MM.1S (cell line): ENCODE data around the gene DCXR.

Experiments
- EZH2 ChIP-seq: fragments of 300-600 bp; sonication (generic); optimal IDR thresholded peaks from 2 replicates; pipeline ENCODE3; 2017; ENCODE audit warnings: low read depth, mild to moderate bottlenecking, antibody characterized with exemption, low read length, mixed read lengths
- EZH2phosphoT487 ChIP-seq: fragments of 300-600 bp; sonication (generic); IDR thresholded peaks from 2 replicates; pipeline ENCODE4 v1.6.1; 2018; ENCODE audit warnings: antibody characterized with exemption, low read length
- TF ChIP-seq, protein P1 (sequence below): fragments of 300-600 bp; sonication (generic); IDR thresholded peaks from 2 replicates; pipeline ENCODE4 v1.5.1; 2016; ENCODE audit warnings: antibody characterized with exemption, low read length, mixed read lengths

DNA sequence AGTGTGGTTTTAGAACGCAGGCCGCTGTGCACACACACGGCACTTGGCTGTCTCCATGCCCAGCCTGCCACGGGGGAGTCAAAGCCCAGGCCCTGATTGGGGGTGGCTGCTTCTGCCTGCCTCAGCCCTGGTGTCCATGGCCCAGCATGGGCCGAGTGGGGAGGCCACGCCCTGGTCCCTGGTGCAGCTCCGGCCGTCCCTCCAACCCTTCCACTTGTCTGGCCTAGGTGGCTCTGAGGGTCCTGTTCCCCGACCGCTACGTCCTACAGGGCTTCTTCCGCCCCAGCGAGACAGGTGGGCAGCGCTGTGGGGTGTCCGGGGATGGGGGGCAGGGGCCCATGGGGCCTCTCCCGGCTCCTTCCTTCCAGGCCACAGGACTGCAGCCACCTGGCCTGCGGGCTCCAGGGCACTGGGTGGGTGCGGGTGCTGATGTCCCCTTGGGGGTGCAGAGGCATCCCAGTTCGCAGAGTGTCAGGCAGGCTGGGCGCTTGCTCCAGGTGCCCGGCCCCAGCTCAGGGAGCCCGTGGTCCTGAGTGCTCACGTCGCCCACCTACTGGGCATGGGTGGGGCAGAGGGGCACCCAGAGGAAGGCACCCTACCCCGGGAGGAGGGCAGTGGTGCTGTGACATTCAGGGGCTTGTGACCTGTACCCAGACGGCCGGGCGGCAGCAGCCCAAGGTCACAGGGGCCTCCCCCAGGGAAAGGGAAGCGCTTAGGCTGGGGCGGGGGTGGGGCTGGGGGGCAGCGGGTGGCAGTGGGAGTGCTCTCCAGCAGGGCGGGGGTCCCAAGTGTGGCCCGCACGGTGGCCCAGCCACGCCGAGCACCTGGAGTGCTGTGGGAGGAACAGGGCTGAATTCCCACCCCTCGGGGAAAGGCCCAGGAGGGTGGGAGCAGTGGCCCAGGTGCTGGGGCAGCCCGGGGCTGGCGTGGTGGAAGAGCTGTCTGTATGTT is 26.6 kb downstream of the DCXR start:
- TF ChIP-seq, protein P1, sequence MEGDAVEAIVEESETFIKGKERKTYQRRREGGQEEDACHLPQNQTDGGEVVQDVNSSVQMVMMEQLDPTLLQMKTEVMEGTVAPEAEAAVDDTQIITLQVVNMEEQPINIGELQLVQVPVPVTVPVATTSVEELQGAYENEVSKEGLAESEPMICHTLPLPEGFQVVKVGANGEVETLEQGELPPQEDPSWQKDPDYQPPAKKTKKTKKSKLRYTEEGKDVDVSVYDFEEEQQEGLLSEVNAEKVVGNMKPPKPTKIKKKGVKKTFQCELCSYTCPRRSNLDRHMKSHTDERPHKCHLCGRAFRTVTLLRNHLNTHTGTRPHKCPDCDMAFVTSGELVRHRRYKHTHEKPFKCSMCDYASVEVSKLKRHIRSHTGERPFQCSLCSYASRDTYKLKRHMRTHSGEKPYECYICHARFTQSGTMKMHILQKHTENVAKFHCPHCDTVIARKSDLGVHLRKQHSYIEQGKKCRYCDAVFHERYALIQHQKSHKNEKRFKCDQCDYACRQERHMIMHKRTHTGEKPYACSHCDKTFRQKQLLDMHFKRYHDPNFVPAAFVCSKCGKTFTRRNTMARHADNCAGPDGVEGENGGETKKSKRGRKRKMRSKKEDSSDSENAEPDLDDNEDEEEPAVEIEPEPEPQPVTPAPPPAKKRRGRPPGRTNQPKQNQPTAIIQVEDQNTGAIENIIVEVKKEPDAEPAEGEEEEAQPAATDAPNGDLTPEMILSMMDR = no peak
- no peak for TF ChIP-seq EZH2
- no peak for TF ChIP-seq EZH2phosphoT487
